GM19467 (cell line): Measurements from ENCODE around the gene MYO1A.
"Not testable (repeated sequence)": the region's sequence is repeated elsewhere in the genome, so short reads cannot be mapped to it uniquely, and the experiment has no call there.

ENCODE experiments used
- ATAC-seq: cut with Tn5 transposase; IDR thresholded peaks from one replicate; pipeline ENCODE4 v1.9.1; 2021; ENCODE audit warnings: mild to moderate bottlenecking, moderate library complexity; ENCODE audit not compliant: unreplicated experiment

Gene MYO1A

GRCh38 chr12:57048423-57049118 lies 1.4 kb downstream of the MYO1A start:
- ATAC-seq = no peak

- no peak for ATAC-seq
These were observed 1.9 kb downstream of the MYO1A start for GRCh38 chr12:57047981-57048380.

- no peak for ATAC-seq
These were observed 2.7 kb downstream of the MYO1A start for GRCh38 chr12:57046947-57047890.

DNA sequence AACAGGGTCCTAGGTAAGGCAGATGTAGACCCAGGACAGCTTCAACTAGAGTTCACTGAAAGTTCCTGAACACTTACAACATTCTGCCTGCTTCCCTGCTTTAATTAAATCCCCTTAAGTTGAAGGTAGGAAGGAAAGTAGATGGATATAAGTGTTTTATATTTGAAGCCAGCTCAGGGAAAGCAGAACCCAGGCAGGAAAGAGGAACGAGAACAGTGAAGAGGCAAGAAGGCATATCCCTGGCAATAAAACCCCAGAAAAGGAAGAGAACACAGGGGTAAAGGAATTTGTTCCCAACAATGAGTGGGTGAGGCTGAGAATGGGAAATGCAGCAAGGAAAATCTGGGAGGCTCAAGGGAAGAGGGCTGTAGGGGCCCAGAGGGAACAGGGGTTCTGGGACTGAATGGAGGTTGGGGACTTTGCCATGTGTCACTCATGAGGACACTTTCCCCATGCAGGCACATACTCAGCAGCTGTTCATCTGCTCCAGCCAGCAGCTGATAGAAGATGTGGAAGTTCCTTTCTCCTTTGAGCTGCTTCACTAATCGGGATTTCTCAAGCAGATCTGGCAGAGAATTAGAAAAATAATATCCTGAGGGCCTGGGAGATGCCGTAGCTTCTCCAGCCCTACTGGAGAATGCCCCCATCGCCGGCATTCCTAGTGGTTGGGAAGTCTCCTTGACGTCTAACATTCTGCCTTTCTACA lies 3.7 kb downstream of the MYO1A start:
- no peak for ATAC-seq

- ATAC-seq = no peak
These were observed 5.0 kb downstream of the MYO1A start for GRCh38 chr12:57044889-57045288.

DNA sequence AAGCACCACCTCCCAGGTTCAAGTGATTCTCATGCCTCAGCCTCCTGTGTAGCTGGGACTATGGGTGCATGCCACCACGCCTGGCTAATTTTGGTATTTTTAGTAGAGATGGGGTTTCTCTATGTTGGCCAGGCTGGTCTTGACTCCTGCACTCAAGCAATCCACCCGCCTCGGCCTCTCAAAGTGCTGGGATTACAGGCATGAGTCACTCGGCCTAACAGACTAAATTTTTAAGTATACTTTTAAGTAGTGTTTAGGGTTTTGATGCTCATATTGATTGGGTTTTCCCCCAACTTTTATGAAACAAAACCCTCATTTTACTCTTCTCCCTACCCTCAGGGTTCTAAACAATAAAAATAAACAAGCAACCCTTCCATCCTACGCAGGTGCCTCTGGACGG lies 5.5 kb downstream of the MYO1A start:
- no peak for ATAC-seq

DNA sequence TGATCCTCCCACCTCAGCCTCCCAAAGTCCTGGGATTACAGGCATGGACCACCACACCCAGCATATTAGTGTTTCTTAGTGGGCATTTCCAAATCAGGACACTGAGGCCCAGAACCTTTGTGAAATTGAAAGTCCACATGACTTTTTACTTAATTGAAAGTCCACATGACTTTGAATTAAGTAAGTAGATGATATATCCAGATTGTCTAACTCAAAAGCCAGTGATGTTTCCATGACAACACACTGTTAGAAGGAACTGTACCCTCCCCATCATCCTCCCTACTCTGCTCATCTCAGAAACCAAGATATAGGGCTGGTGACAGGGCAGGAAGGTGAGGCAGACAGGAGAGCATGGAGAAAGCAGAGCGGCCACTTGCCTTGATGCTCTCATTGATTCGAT lies 7.2 kb downstream of the MYO1A start:
- ATAC-seq = no peak

DNA sequence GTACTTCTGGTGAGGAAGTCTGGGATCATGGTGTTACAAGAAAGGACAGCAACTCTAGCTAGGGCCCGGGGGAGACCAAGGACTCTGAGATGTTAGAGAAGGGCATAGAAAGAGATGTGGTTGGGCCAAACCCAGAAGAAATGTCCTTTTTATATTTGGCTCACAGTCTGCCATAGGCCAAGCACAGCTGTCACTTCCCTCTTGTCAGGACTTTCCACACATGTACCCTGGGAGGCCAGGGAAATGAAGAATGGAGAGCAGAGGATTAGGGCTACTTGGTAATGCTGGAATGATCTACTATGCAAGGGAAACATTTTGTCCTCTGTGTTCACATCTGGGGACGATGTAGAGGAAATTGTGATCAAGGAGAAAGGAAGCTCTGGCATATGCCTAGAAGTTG lies 9.2 kb downstream of the MYO1A start:
- ATAC-seq = no peak

DNA sequence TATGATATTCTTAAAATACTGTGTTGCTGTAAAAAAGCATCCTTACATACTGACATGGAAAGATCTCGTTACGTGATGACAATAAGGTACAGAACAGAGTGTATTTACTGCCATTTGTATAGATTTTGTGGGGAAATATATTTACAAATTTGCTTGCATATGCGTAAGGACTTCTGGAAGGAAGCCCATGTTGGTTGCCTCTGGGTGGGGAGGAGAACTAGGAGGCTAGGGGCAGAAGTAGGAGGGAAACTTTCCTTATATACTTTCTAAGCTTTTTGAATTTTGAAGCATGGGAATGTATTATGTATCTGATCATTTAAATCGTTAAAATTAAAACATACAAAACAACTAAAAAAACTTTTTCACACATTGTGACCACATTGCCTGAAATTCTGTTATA lies 9.7 kb downstream of the MYO1A start:
- ATAC-seq = no peak

DNA sequence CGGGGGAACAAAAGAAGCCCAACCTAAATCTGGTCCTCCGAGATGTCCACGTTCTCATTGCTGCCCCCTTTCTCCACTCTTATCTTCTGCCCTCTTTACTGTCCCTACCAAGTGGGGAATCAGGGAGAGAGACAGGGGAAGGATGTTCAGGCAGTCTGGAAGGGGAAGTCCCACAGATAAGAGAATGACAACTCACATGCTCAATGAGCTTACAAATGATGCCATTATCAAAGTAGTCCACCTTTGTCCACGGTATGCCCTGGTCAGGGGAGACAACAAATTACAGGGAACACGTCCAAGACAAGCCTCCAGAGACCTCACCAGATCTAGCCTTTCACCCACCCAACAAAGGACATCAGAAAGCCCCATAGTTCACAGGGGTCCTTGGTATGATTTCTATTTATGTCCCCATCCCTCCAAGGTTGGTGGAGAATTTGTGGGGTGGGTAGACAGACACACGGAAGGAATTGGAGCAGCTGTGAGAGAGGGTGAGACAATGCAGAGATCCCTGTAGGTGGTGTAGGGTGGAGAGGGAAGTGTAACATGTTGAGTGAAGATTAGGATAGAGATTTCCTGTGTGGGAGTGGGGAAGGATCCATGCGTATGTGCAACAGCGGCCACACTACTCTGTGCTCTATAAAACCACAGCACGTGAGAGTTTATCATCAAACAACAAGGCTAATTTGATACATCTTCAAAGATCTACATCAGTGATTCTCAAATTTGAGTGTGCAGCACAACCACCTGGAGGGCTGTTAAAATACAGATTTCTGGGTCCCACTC lies 10.7 kb downstream of the MYO1A start:
- ATAC-seq = no peak

DNA sequence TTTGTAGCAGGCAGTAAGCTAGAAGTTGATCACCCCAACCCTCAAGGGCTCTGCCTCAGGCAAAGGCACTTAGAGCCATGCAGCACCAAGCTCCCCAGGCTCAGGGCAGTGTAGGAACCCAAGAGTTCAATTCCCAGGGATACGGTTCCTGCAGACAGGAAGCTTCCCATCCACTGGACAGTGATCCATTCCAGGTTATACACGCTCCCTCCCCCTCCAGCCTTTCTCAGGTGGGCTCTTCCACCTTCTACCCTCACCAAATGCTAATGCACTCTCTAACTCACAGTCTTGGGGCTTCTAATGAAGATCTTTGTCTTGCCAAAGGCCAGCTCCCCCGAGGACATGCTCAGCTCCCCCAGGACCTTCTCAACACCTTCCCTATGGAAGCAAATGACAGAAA lies 12.7 kb downstream of the MYO1A start:
- ATAC-seq = no peak

- no peak for ATAC-seq
These were observed 16.5 kb downstream of the MYO1A start for GRCh38 chr12:57033431-57033830.

- ATAC-seq = no peak
These were observed 18.1 kb downstream of the MYO1A start for GRCh38 chr12:57031789-57032188.

DNA sequence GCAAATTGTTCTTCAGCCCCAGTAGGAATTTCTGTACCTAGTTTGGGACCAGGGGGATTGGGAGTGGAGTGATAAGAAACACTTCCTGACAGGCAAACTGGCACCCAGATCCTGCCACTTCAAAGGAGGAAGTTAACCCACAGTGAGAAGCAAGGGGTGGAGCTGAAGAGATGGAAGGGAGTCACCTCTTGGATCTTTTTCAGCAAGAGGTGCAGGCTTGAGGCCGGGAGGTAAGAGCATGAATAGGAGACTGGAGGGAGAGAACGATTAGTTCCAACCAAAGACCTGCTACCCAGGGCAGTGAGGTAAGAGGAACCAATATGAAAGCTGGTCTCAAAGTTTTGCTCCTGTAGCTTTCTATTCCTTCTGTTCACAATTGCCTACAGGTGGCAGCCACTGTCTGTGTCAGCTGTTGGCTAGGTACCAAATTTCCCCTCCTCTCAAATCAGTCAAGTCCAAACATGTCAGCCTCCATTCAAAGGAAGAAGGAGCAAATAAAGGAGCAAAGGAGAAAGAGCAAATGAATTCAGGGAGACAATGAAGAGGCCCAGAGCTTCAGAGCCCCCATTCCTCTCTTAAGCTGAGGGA lies 18.7 kb downstream of the MYO1A start:
- ATAC-seq = no peak

- no peak for ATAC-seq
These were observed 20.5 kb downstream of the MYO1A start for GRCh38 chr12:57029457-57029856.

DNA sequence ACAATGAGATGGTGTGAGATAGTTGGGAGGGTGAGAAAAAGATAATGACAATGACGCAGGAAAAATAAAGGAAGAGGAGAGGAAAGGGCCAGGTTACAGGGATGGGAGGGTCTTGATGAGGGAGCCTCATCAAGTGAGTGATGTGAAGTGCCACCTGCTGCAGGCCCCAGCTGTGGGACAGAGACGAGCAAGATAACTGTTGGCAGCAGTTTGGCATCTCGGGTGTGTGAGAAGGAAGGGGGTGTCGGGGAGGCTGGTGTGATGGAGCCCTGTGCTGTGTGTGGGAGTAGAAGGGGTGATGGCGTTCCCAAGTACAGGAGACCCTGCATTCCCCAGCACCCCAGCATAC lies 22.1 kb downstream of the MYO1A start:
- no peak for ATAC-seq

DNA sequence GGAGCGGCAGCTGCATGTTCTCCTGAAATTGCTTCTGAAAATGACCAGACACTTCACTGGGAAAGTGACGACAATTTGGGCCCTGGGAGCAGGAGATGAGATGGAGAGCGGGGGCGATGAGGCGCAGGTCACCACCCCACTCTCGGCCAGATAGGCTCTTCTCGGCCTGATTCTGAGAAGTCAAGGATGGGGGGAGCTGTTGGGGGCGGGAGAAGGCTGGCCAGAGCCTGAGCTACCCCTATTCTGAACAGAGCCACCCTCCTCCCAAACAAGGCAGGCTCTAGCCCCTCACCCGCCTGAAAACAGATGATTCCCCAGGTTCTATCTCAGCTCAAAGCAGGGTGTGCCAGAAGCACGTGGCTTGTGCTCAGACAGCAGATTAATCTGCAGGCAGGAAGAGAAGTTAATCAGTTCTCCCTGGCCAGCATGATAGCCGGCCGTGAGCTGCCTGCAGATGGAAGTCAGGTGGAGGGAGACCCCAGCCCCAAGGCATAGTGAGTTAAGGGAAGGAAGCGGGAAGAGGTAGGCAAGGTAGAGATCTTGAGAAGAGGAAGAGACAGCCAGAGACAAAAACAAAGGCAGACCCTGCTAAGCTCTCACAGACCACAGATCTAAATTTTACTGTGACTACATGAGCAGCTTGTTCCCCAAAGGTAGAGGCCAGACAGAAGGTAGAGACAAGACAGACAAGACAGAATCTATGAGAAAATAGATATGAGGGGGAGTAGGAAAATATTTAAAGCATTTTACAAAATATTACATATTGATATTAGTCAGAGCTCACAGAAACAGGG lies 22.7 kb downstream of the MYO1A start:
- ATAC-seq = no peak

DNA sequence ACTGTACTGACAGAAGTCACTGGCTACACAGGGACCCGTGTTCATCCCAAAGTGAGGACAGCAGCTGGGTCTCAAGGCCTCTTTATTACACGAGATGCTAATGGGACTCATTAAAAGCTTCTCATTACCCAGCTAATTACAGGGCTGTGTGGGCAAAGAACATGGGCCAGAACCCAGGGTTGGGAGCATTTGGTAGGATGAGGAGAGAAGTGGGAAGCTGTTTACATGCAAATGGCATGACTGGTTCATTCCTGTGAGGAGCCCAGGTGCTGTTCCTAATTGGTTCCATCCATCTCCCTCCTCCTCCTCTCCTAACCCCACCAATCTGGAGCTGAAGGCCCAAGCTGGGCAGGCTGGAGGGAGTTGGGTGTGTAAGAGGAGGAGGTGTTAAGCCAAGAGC lies 24.7 kb downstream of the MYO1A start:
- no peak for ATAC-seq

DNA sequence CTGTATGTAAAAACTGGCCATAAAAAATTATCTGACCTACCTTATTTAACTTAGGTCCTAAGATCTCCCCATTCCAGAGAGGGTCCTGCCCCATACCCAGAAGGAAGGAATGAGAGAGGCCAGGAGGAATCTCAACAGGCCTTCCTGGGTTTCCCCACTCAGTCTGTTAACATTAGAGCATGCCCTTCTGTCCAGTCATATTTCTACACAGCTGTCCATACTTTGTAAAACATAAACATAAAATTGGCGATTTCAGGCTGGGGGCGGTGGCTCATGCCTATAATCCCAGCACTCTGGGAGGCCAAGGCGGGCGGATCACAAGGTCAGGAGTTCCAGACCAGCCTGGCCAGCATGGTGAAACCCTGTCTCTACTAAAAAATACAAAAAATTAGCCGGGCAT lies 27.6 kb downstream of the MYO1A start:
- ATAC-seq = not testable (repeated sequence)
